Measurements from ENCODE around the gene RARA. TPM values are rescaled to one million over a fixed set of nuclear protein-coding genes. Genes with fewer than 3 reads are reported as not detected.

The RARA gene
- total and polyA plus RNA-seq, 8 donors = 11.2 to 40.8 (median 19.4) TPM

DNA sequence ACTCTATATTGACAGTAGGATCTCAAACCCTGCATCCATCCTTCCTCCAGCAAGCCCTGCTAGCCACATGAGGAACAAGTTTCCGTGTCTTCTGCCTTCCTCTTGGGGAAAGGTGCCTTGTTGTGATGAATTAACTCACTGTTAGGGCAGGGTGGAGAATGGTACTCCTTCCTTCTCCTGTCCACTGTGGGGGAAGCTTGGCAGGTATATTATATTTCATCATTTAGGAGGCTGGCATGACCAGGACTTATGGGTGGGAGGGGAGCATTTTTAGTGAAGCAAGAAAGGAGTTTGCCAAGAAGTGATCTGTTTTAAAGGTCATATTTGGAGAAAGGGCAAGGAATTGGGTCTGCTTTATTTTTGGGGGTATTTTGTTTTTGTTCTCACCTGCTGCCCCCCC lies 30.6 kb upstream of the RARA start:
- DNase-seq = no peak
- Histone ChIP-seq H3K4me3 (no peak overlapping the region), H3K27ac (no peak overlapping the region), H3K36me3 (peaks cover 60 to 93% (median 90%) of the 10 kb centered on the region in 4 donors), H3K4me1 (peaks cover 0 to 3% (median 2%) of the 10 kb centered on the region in 4 donors), H3K27me3 (no peaks in the 10 kb centered on the region), H3K9me3 (no peaks in the 10 kb centered on the region)
- TF ChIP-seq POLR2AphosphoS5 (IDR thresholded peaks at IDR 0.05) (no peak), EP300 (IDR thresholded peaks at IDR 0.05) (no peak), POLR2A (IDR thresholded peaks at IDR 0.05) (no peak)
- TF ChIP-seq, protein P1, sequence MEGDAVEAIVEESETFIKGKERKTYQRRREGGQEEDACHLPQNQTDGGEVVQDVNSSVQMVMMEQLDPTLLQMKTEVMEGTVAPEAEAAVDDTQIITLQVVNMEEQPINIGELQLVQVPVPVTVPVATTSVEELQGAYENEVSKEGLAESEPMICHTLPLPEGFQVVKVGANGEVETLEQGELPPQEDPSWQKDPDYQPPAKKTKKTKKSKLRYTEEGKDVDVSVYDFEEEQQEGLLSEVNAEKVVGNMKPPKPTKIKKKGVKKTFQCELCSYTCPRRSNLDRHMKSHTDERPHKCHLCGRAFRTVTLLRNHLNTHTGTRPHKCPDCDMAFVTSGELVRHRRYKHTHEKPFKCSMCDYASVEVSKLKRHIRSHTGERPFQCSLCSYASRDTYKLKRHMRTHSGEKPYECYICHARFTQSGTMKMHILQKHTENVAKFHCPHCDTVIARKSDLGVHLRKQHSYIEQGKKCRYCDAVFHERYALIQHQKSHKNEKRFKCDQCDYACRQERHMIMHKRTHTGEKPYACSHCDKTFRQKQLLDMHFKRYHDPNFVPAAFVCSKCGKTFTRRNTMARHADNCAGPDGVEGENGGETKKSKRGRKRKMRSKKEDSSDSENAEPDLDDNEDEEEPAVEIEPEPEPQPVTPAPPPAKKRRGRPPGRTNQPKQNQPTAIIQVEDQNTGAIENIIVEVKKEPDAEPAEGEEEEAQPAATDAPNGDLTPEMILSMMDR (IDR thresholded peaks at IDR 0.05) = no peak
- 79 to 100% (median 88%) methylated on average over 1 of the region's 1 CpG for WGBS, 5 donors
- intact Hi-C loops (cut with DNase I; ENCODE audit: low total_unique reads) = no loop called here

GRCh38 chr17:40279402-40279801 lies 29.6 kb upstream of the RARA start:
- intact Hi-C loops (cut with DNase I; ENCODE audit: low total_unique reads) = no loop called here
- no peaks in the 10 kb centered on the region for H3K9me3 ChIP-seq

GRCh38 chr17:40281663-40282062 lies 27.3 kb upstream of the RARA start:
- H3K36me3 ChIP-seq = peaks cover 40 to 61% (median 58%) of the 10 kb centered on the region in 4 donors
- 69 to 84% (median 80%) methylated on average over 2 of the region's 2 CpGs for WGBS, 5 donors
- TF ChIP-seq POLR2AphosphoS5 (IDR thresholded peaks at IDR 0.05) = no peak
- TF ChIP-seq, protein P1 (IDR thresholded peaks at IDR 0.05) = no peak
- TF ChIP-seq POLR2A (IDR thresholded peaks at IDR 0.05) = no peak
- no peak for TF ChIP-seq EP300 (IDR thresholded peaks at IDR 0.05)
- H3K9me3 ChIP-seq = no peaks in the 10 kb centered on the region
- peaks cover 5 to 20% (median 12%) of the 10 kb centered on the region in 4 donors for H3K4me1 ChIP-seq
- H3K27ac ChIP-seq = no peak overlapping the region
- DNase-seq = no peak
- intact Hi-C loops (cut with DNase I; ENCODE audit: low total_unique reads) = no loop called here
- H3K4me3 ChIP-seq = no peak overlapping the region
- no peaks in the 10 kb centered on the region for H3K27me3 ChIP-seq

More at GRCh38 chr17:40279402-40279801, 29.6 kb upstream of the RARA start:
- WGBS, 5 donors = 85 to 92% (median 91%) methylated on average over 4 of the region's 4 CpGs
- Histone ChIP-seq H3K27ac (no peak overlapping the region), H3K4me3 (no peak overlapping the region), H3K27me3 (no peaks in the 10 kb centered on the region), H3K36me3 (peaks cover 52 to 83% (median 80%) of the 10 kb centered on the region in 4 donors), H3K4me1 (peaks cover 0 to 12% (median 9%) of the 10 kb centered on the region in 4 donors)
- TF ChIP-seq EP300 (IDR thresholded peaks at IDR 0.05) (no peak), POLR2A (IDR thresholded peaks at IDR 0.05) (no peak), POLR2AphosphoS5 (IDR thresholded peaks at IDR 0.05) (no peak)
- DNase-seq = no peak

DNA sequence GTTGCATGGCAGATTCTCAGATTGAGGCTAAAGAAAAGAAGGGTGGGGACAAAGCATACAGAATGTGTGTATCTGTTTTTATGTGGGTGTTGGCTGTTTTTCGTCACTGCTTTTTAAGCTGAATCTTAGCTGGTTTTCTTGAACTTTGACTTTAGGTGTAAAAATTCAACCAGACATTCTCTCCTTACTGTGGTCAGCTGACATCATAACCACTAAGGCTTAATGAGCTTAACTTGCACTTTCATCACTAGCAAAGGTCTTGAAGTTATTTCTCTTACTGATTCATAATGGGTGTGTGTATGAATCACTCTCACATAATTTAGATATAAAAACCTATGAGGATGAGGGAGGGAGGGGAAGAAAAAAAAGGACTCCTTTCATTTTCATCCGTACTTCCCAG lies 25.3 kb upstream of the RARA start:
- intact Hi-C loops (cut with DNase I; ENCODE audit: low total_unique reads) = no loop called here
- Histone ChIP-seq H3K9me3 (no peaks in the 10 kb centered on the region), H3K27ac (peak overlapping the region; percentile 52 to 82 (median 64)), H3K4me1 (peaks cover 11 to 36% (median 25%) of the 10 kb centered on the region in 4 donors), H3K4me3 (no peak overlapping the region), H3K27me3 (no peaks in the 10 kb centered on the region), H3K36me3 (peaks cover 20 to 41% (median 38%) of the 10 kb centered on the region in 4 donors)
- TF ChIP-seq, protein P1 (IDR thresholded peaks at IDR 0.05) = no peak
- TF ChIP-seq POLR2AphosphoS5 (IDR thresholded peaks at IDR 0.05) = peak in 1 of 3 donors; percentile 61
- TF ChIP-seq POLR2A (IDR thresholded peaks at IDR 0.05) = no peak
- peak in 1 of 2 donors; percentile 72 for DNase-seq
- WGBS, 5 donors = 23 to 46% (median 41%) methylated on average over 2 of the region's 2 CpGs

DNA sequence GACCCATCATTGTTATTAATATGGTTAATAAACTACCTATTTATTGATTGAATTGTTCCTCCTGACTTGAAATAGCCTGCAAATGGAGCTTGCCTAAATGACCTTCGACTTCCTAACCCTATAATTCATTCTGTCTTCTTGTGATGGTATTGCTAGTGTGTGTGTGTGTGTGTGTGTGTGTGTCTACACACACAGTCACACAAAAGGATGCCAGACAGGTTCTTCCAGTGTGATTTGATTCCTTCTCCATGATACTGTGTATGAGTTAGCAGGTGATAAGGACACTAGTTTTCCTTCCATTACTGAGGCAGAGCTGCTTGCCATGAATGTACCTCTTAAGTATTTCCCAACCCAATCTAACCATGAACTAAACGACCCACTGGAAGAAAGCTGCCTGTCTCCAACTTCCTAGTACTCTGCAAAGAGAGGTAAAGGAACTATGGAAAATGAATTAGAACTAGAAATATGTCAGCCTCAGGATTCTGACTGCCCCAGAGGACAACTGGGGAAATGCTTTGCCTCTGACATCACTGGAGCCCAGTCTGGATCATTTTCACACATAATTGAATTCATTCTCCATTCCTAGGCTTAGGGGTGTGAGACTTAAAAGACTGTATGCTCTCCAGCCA lies 24.8 kb upstream of the RARA start:
- Histone ChIP-seq H3K4me3 (no peak overlapping the region), H3K27me3 (no peaks in the 10 kb centered on the region), H3K27ac (peak overlapping the region; percentile 42 to 82 (median 65)), H3K9me3 (no peaks in the 10 kb centered on the region), H3K4me1 (peaks cover 11 to 41% (median 27%) of the 10 kb centered on the region in 4 donors), H3K36me3 (peaks cover 14 to 35% (median 33%) of the 10 kb centered on the region in 4 donors)
- intact Hi-C loops (cut with DNase I; ENCODE audit: low total_unique reads) = no loop called here
- peak in 1 of 2 donors; percentile 88 for DNase-seq
- TF ChIP-seq, protein P1 (IDR thresholded peaks at IDR 0.05) = no peak
- peak in 1 of 3 donors; percentile 74 for TF ChIP-seq POLR2AphosphoS5 (IDR thresholded peaks at IDR 0.05)
- 20 to 39% (median 34%) methylated on average over 2 of the region's 2 CpGs for WGBS, 5 donors

Data from stomach (tissue), 9 donors.